Heart right ventricle (tissue), 16 donors: Measurements from ENCODE around the gene ITGA1. TPM values are rescaled to one million over a fixed set of nuclear protein-coding genes. Genes with fewer than 3 reads are reported as not detected.

Experiments used
- ATAC-seq, 8 donors: fragments of 200-7000 bp; cut with Tn5 transposase; one replicate each; pipeline ENCODE4 v1.9.1; 2020; ENCODE audit warnings: mild to moderate bottlenecking in 8 of 8, moderate library complexity in 8 of 8, moderate number of reproducible peaks in 1 of 8
- DNase-seq, 2 donors: peaks; one replicate each; pipeline ENCODE4 v3.0.0-alpha.2; 2020
- H3K27ac ChIP-seq, 10 donors: fragments of 200-600 bp; sonication (generic) in 2 of 10; one replicate each; pipeline versions ENCODE4 v1.5.0 to v1.8.0; 2020 to 2022; ENCODE audit warnings: mild to moderate bottlenecking in 3 of 10
- H3K27me3 ChIP-seq, 7 donors: fragments of 200-600 bp; one replicate each; pipeline ENCODE4 v1.8.0; 2021 to 2022; ENCODE audit warnings: mild to moderate bottlenecking in 2 of 7
- H3K36me3 ChIP-seq, 9 donors: fragments of 200-600 bp; sonication (generic) in 1 of 9; one replicate each; pipeline versions ENCODE4 v1.5.0 to v1.8.0; 2020 to 2022; ENCODE audit warnings: mild to moderate bottlenecking in 2 of 9
- H3K4me1 ChIP-seq, 9 donors: fragments of 200-600 bp; sonication (generic) in 1 of 9; one replicate each; pipeline versions ENCODE4 v1.5.0 to v1.8.0; 2020 to 2022; ENCODE audit warnings: mild to moderate bottlenecking in 4 of 9
- H3K4me3 ChIP-seq, 10 donors: fragments of 200-600 bp; sonication (generic) in 2 of 10; one replicate each; pipeline versions ENCODE4 v1.5.0 to v1.8.0; 2020 to 2022; ENCODE audit warnings: mild to moderate bottlenecking in 7 of 10, moderate library complexity in 2 of 10
- H3K9me3 ChIP-seq, 11 donors: fragments of 200-600 bp in 10 of 11; sonication (generic) in 2 of 11; one replicate each; pipeline versions ENCODE4 v1.5.0 to v1.8.0; 2013 to 2022; ENCODE audit warnings: mild to moderate bottlenecking in 2 of 11, control low read depth in 1 of 11, moderate library complexity in 1 of 11
- CTCF ChIP-seq, 9 donors: fragments of 200-600 bp; sonication (generic) in 2 of 9; IDR thresholded peaks; one replicate each; pipeline versions ENCODE4 v1.5.0 to v1.8.0; 2021 to 2022; ENCODE audit warnings: antibody characterized with exemption in 9 of 9, mild to moderate bottlenecking in 5 of 9, moderate library complexity in 1 of 9
- WGBS, 2 donors: extraction: QIAGEN DNeasy Blood & Tissue Kit; methylation state at CpG; one replicate each; pipeline ENCODE4 v1.1.7; 2013; ENCODE audit warnings: inconsistent platforms in 1 of 2; 5-methylcytosine and 5-hydroxymethylcytosine counted together
- intact Hi-C, 10 donors: fragments of 100-400 bp; cut with DNase I; formaldehyde crosslinking; loops; one replicate each; pipeline versions ENCODE4 v1.11.1 to v1.14.2; 2022
- polyA plus RNA-seq, 2 donors: library from polyadenylated mRNA; stranded (reverse); fragments of 200-250 nt; gene quantifications; one replicate each; pipeline ENCODE4 v1.2.3, GENCODE V29; 2013
- total RNA-seq, 10 donors: library from RNA; stranded (reverse); fragmentation: NEBNext Ultra II Directional in 3 of 10; extraction: Animal tissue kit (Norgen Biotek cat#: 25700) in 3 of 10; gene quantifications; one replicate each; pipeline versions ENCODE4 v1.2.1 to v1.2.4, GENCODE V29; 2021 to 2023
- donor health status: Arrhythmogenic right ventricular cardiomyopathy.
- donor health status: ischemic (EF 13 %, LVEDD 7.1; RV severe dilation, severe dysfunction).
- donor health status: healthy with polysubstance abuse.
- donor health status: DM: no; HTN: yes; CAD: no.
- donor health status: DM: no; HTN: no; CAD: no.
- donor health status: ischemic (EF 25% LVEDD 6.9; RV normal size, moderate dysfunction).
- donor health status: ischemic (EF 25% LVEDD 5.7; RV mildly dilated, moderate dysfunction).
- donor health status: healthy.
- donor health status: DM: yes; HTN: yes; CAD: no.
- donor health status: Ischemic cardiomyopathy.
- donor health status: ischemic (EF 35%, LVEDD 5.7; RV mildly dilated, moderate dysfunction).
- donor health status: nonischemic (EF 11% LVEDD 7.7; RV severe dilation, severe dysfunction).
- donor health status: DM: yes; HTN: yes; CAD: no.
- donor health status: PGD.
- donor health status: ischemic (EF 29% LVEDD 5.4; RV normal size, mild dysfunction).
- donor health status: nonischemic (EF 23%, LVEDD 6.1; RV moderate dilation, normal function).

ITGA1 gene
- total and polyA plus RNA-seq, 12 donors: 7.7 to 48.2 (median 24.3) TPM

- Histone ChIP-seq H3K27me3 (no peaks in the 10 kb centered on the region), H3K27ac (no peak overlapping the region), H3K4me3 (no peak overlapping the region), H3K9me3 (no peaks in the 10 kb centered on the region), H3K36me3 (peaks cover 0 to 92% (median 5%) of the 10 kb centered on the region in 9 donors), H3K4me1 (peaks cover 0 to 18% (median 0%) of the 10 kb centered on the region in 9 donors)
- TF ChIP-seq CTCF (IDR thresholded peaks at IDR 0.05): no peak
- 77 to 80% methylated on average over 3 of the region's 3 CpGs for WGBS, 2 donors
- no peak for ATAC-seq
- intact Hi-C loops: loop anchor here in 3 of 10 donors (2.0 to 5.0 kb wide), 3 partner anchors 142 to 147 kb away; no protein-coding TSS in a partner anchor
- no peak for DNase-seq
Observed at GRCh38 chr5:52950686-52951085, 163.0 kb downstream of the ITGA1 start.

GRCh38 chr5:52952483-52952882 lies 164.8 kb downstream of the ITGA1 start:
- no peak overlapping the region for H3K27ac ChIP-seq
- DNase-seq: no peak
- intact Hi-C loops: loop anchor here in 2 of 10 donors (5.0 kb wide), 2 partner anchors 140 to 145 kb away; no protein-coding TSS in a partner anchor
- H3K9me3 ChIP-seq: no peaks in the 10 kb centered on the region
- peaks cover 0 to 90% (median 5%) of the 10 kb centered on the region in 9 donors for H3K36me3 ChIP-seq
- H3K4me1 ChIP-seq: peaks cover 0 to 11% (median 0%) of the 10 kb centered on the region in 9 donors
- no peak for ATAC-seq
- TF ChIP-seq CTCF (IDR thresholded peaks at IDR 0.05): no peak
- H3K27me3 ChIP-seq: no peaks in the 10 kb centered on the region
- 98 to 99% methylated on average over 1 of the region's 1 CpG for whole genome bisulfite sequencing, 2 donors
- H3K4me3 ChIP-seq: no peak overlapping the region

GRCh38 chr5:52956014-52956413 lies 168.3 kb downstream of the ITGA1 start:
- Histone ChIP-seq H3K27ac (no peak overlapping the region), H3K4me3 (no peak overlapping the region), H3K4me1 (peaks cover 0 to under 1% (median 0%) of the 10 kb centered on the region in 9 donors), H3K36me3 (peaks cover 0 to 60% (median 5%) of the 10 kb centered on the region in 9 donors), H3K27me3 (no peaks in the 10 kb centered on the region), H3K9me3 (no peaks in the 10 kb centered on the region)
- 82 to 95% methylated on average over 4 of the region's 4 CpGs for WGBS, 2 donors
- TF ChIP-seq CTCF (IDR thresholded peaks at IDR 0.05): no peak
- DNase-seq (no peak), ATAC-seq (peak in 5 of 8 donors; percentile 42 to 80 (median 65))
- intact Hi-C loops: no loop called here

- ATAC-seq: peak in 1 of 8 donors; percentile 26
- intact Hi-C loops: no loop called here
- DNase-seq: no peak
Observed at GRCh38 chr5:52956915-52957747, 169.4 kb downstream of the ITGA1 start.

More at GRCh38 chr5:52956915-52957747, 169.4 kb downstream of the ITGA1 start:
- Histone ChIP-seq H3K9me3 (no peaks in the 10 kb centered on the region), H3K4me3 (no peak overlapping the region), H3K27me3 (no peaks in the 10 kb centered on the region), H3K4me1 (peaks cover 0 to 7% (median 0%) of the 10 kb centered on the region in 9 donors), H3K27ac (no peak overlapping the region), H3K36me3 (peaks cover 0 to 49% (median 5%) of the 10 kb centered on the region in 9 donors)
- TF ChIP-seq CTCF (IDR thresholded peaks at IDR 0.05): no peak
- WGBS, 2 donors: 82 to 84% methylated on average over 6 of the region's 6 CpGs
